Mesenchymal stem cell (in vitro differentiated cells and primary cell): ENCODE results near the gene PLAAT2.
A peak's percentile ranks its signal among the peaks of the same experiment; 100 is the strongest.

Source experiments
- DNase-seq: peaks from one replicate; pipeline ENCODE4 v3.0.0-alpha.2; 2013
- H2AFZ ChIP-seq: one replicate; pipeline ENCODE4 v1.6.1; 2013; ENCODE audit warnings: low read depth, mild to moderate bottlenecking, control low read depth, inconsistent platforms, low read length, moderate library complexity
- H2AK5ac ChIP-seq: 2 replicates; pipeline ENCODE4 v1.6.1; 2013; ENCODE audit warnings: low read length, moderate library complexity, mild to moderate bottlenecking, inconsistent platforms; ENCODE audit not compliant: severe bottlenecking
- H2BK120ac ChIP-seq: one replicate; pipeline ENCODE4 v1.6.1; 2013; ENCODE audit warnings: low read depth, mild to moderate bottlenecking, inconsistent platforms, low read length, moderate library complexity
- H2BK12ac ChIP-seq, 2 experiments: one replicate each; pipeline ENCODE4 v1.6.1; 2013; ENCODE audit warnings: inconsistent platforms in 2 of 2, low read length in 2 of 2, mild to moderate bottlenecking in 2 of 2, moderate library complexity in 2 of 2, control low read depth in 1 of 2
- H2BK15ac ChIP-seq: one replicate; pipeline ENCODE4 v1.6.1; 2013; ENCODE audit warnings: mild to moderate bottlenecking, low read depth, inconsistent platforms; ENCODE audit not compliant: poor library complexity, severe bottlenecking
- H2BK5ac ChIP-seq: 2 replicates; pipeline ENCODE4 v1.6.1; 2013; ENCODE audit warnings: low read depth, mild to moderate bottlenecking, low read length, control low read depth, inconsistent platforms; ENCODE audit not compliant: poor library complexity, severe bottlenecking
- H3K14ac ChIP-seq, 2 experiments: one replicate each; pipeline ENCODE4 v1.6.1; 2013; ENCODE audit warnings: inconsistent platforms in 2 of 2, low read length in 2 of 2, control low read depth in 1 of 2, mild to moderate bottlenecking in 1 of 2, moderate library complexity in 1 of 2
- H3K18ac ChIP-seq, 2 experiments: one replicate each; pipeline ENCODE4 v1.6.1; 2013; ENCODE audit warnings: inconsistent platforms in 2 of 2, low read length in 2 of 2, control low read depth in 1 of 2, low read depth in 1 of 2, mild to moderate bottlenecking in 1 of 2
- H3K23ac ChIP-seq, 2 experiments: one replicate each; pipeline ENCODE4 v1.6.1; 2013; ENCODE audit warnings: inconsistent platforms in 2 of 2, low read length in 2 of 2, mild to moderate bottlenecking in 2 of 2, moderate library complexity in 2 of 2, control low read depth in 1 of 2
- H3K27ac ChIP-seq: 2 replicates; pipeline ENCODE4 v1.5.1; 2013; ENCODE audit warnings: mild to moderate bottlenecking, moderate library complexity, low read length, control low read depth, inconsistent platforms; ENCODE audit not compliant: poor library complexity, severe bottlenecking
- H3K27me3 ChIP-seq, 2 experiments: 2 replicates each; pipeline versions ENCODE4 v1.6.1 to v1.7.0; 2013; ENCODE audit warnings: low read length in 2 of 2, mild to moderate bottlenecking in 2 of 2, moderate library complexity in 2 of 2, control low read depth in 1 of 2, inconsistent platforms in 1 of 2; ENCODE audit not compliant: control insufficient read depth in 1 of 2, insufficient read depth in 1 of 2
- H3K36me3 ChIP-seq, 2 experiments: 2 replicates each; pipeline versions ENCODE4 v1.6.1 to v1.7.0; 2013; ENCODE audit warnings: low read length in 2 of 2, control low read depth in 1 of 2, inconsistent platforms in 1 of 2, low read depth in 1 of 2, mild to moderate bottlenecking in 1 of 2; ENCODE audit not compliant: insufficient read depth in 2 of 2, control insufficient read depth in 1 of 2
- H3K4ac ChIP-seq, 2 experiments: one replicate each; pipeline ENCODE4 v1.6.1; 2013; ENCODE audit warnings: inconsistent platforms in 2 of 2, low read length in 2 of 2, mild to moderate bottlenecking in 2 of 2, moderate library complexity in 2 of 2, control low read depth in 1 of 2, low read depth in 1 of 2
- H3K4me1 ChIP-seq: 2 replicates; pipeline ENCODE4 v1.6.1; 2013; ENCODE audit warnings: low read depth, low read length, control low read depth; ENCODE audit not compliant: control insufficient read depth, insufficient read depth
- H3K4me2 ChIP-seq: 2 replicates; pipeline ENCODE4 v1.6.1; 2013; ENCODE audit warnings: low read length, mild to moderate bottlenecking, inconsistent platforms; ENCODE audit not compliant: poor library complexity, severe bottlenecking
- H3K4me3 ChIP-seq, 2 experiments: 2 replicates each; pipeline versions ENCODE4 v1.5.1 to v1.7.0; 2013; ENCODE audit warnings: low read length in 2 of 2, mild to moderate bottlenecking in 2 of 2, control low read depth in 1 of 2, low read depth in 1 of 2; ENCODE audit not compliant: insufficient read depth in 1 of 2
- H3K79me1 ChIP-seq: replicated peaks from 2 replicates; pipeline ENCODE4 v1.6.1; 2013; ENCODE audit warnings: mild to moderate bottlenecking, control low read depth, low read length, inconsistent platforms; ENCODE audit not compliant: poor library complexity, severe bottlenecking
- H3K9ac ChIP-seq: 2 replicates; pipeline ENCODE4 v1.7.0; 2013; ENCODE audit warnings: mild to moderate bottlenecking, low read length, moderate library complexity
- H3K9me3 ChIP-seq: 2 replicates; pipeline ENCODE4 v1.7.0; 2013; ENCODE audit warnings: mild to moderate bottlenecking, low read length; ENCODE audit not compliant: control insufficient read depth
- H4K8ac ChIP-seq: one replicate; pipeline ENCODE4 v1.6.1; 2013; ENCODE audit warnings: inconsistent platforms, mild to moderate bottlenecking, low read length, moderate library complexity
- H4K91ac ChIP-seq: one replicate; pipeline ENCODE4 v1.6.1; 2013; ENCODE audit warnings: mild to moderate bottlenecking, low read length, inconsistent platforms
- WGBS: methylation state at CpG from one replicate; pipeline ENCODE4 v1.1.7; 2013; ENCODE audit warnings: mixed read lengths; 5-methylcytosine and 5-hydroxymethylcytosine counted together

Gene PLAAT2

DNA sequence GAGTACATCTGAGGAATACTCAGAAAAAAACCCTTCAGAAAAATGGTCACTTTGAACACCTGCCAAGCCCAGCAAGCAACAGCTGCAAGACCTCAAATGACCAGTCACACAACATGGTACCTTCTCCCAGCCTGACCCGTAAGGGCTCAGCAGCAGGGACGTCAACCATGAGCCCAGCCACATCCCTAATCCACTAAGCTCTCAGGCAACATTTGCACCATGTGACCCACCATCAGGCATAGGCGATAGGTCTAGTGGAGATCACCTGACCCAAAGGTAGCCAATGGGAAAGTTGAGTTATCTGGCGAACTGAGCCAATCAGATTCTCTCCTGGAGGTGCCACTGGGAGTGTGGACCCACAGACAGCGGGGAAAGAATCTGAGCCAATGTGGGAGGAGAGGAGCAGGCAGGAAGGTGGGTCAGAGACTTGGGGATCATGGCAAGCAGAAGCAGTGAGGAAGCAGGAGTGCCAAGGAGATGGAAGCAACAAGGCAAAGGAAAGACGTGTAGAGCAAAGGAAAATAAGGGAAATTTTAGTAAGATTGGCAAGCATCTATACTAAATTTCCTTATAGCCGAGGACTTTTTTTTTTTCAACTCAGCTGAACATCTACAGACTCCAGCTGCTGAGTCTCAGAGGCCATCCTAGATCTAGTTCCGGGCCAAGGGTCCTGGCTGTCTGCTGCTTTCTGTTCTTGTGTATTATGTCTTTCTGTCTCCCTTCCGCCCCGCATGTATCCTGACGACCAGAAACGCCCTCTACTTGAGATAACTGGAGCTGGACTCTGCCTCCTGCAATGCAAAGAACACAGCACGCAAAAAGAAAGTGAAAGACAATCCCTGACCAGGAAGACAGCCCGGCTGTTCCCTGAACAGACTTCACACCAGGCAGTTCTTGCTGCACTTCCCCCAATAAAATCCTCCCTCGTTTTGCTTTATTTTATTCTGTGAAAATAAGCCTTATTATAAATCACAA lies 11.0 kb upstream of the PLAAT2 start:
- peaks cover 0 to 20% of the 10 kb centered on the region in 2 experiments for H3K36me3 ChIP-seq
- peak; percentile 82 for DNase-seq
- H3K27ac ChIP-seq = no peak overlapping the region
- no peak overlapping the region for H2AFZ ChIP-seq
- no peaks in the 10 kb centered on the region for H3K9me3 ChIP-seq
- H3K14ac ChIP-seq = peak overlapping the region in 1 of 2 experiments; percentile 39
- H3K4me2 ChIP-seq = no peak overlapping the region
- H4K8ac ChIP-seq = peak overlapping the region; percentile 74
- no peak overlapping the region for H3K4ac ChIP-seq
- no peak overlapping the region for H3K18ac ChIP-seq
- H4K91ac ChIP-seq = no peak overlapping the region
- H3K27me3 ChIP-seq = no peaks in the 10 kb centered on the region
- H3K9ac ChIP-seq = peak overlapping the region; percentile 86
- no peak overlapping the region for H3K23ac ChIP-seq
- no peaks in the 10 kb centered on the region for H3K4me1 ChIP-seq
- H2BK15ac ChIP-seq = no peak overlapping the region
- no peak overlapping the region for H2BK120ac ChIP-seq
- no peak overlapping the region for H2AK5ac ChIP-seq
- peak overlapping the region in 1 of 2 experiments; percentile 68 for H3K4me3 ChIP-seq
- no peak overlapping the region for H2BK5ac ChIP-seq
- H3K79me1 ChIP-seq = peaks cover 16% of the 10 kb centered on the region
- 69% methylated on average over 14 of the region's 15 CpGs for WGBS
- H2BK12ac ChIP-seq = no peak overlapping the region

DNA sequence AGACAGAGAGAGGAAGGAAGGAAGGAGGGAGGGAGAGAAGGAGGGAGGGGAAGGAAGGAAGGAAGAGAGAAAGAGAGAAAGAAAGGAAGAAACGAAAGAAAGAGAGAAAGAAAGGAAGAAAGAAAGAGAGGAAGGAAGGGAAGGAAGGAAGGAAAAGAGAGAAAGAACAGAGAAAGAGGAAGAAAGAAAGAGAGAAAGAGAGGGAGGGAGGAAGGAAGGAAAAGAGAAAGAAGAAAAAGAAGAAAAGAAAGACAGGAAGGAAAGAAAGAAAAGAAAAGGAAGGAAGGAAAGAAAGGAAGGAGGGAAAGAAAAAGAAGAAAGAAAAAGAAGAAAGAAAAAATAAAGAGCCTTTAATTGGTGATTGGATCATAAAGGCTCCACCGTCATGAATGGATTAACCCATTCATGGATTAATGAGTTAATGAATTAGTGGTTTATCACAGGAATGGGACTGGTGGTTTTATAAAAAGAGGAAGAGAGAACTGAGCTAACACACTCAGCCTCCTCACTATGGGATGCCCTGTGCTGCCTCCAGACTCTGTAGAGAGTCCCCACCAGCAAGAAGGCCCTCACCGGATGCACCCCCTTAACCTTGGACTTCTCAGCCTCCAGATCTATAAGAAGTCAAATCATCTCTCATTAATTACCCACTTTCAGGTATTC lies 9.0 kb upstream of the PLAAT2 start:
- Histone ChIP-seq H3K18ac (no peak overlapping the region), H3K9ac (no peak overlapping the region), H3K4me1 (no peaks in the 10 kb centered on the region), H2BK120ac (no peak overlapping the region), H3K4me2 (no peak overlapping the region), H2BK12ac (no peak overlapping the region), H4K91ac (no peak overlapping the region), H3K79me1 (peaks cover 14% of the 10 kb centered on the region), H2AFZ (no peak overlapping the region), H4K8ac (no peak overlapping the region), H3K14ac (no peak overlapping the region), H3K9me3 (no peaks in the 10 kb centered on the region), H3K4ac (no peak overlapping the region), H3K23ac (no peak overlapping the region), H2BK5ac (no peak overlapping the region), H3K4me3 (no peak overlapping the region), H2BK15ac (no peak overlapping the region), H3K27ac (no peak overlapping the region), H2AK5ac (no peak overlapping the region), H3K36me3 (peaks cover 0 to 20% of the 10 kb centered on the region in 2 experiments), H3K27me3 (no peaks in the 10 kb centered on the region)
- DNase-seq = no peak
- 84% methylated on average over 3 of the region's 3 CpGs for WGBS

DNA sequence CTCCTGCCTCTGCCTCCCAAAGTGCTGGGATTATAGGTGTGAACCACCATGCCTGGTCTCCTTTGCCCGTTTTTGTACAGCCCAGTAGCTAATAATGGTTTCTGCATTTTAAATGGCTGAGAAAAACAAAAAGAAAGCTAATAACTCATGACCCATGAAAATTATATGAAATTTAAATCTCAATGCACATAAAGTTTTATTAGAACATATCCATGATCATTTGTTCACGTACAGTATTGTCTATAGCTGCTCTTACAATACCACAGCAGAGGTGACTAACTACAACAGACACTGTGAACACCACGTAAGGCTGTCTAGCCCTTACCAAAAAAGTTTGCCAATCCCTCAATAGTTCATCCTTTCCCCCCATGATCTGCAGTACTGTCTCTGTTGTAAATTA lies 6.4 kb upstream of the PLAAT2 start:
- H2BK5ac ChIP-seq = no peak overlapping the region
- 75% methylated on average over 1 of the region's 3 CpGs for WGBS

More for the DNA sequence above, 6.4 kb upstream of the PLAAT2 start:
- Histone ChIP-seq H3K4ac (no peak overlapping the region), H2BK12ac (no peak overlapping the region), H3K79me1 (no peaks in the 10 kb centered on the region), H2BK120ac (no peak overlapping the region), H2AFZ (no peak overlapping the region), H3K4me3 (no peak overlapping the region), H3K36me3 (peaks cover 0 to 11% of the 10 kb centered on the region in 2 experiments), H3K23ac (no peak overlapping the region), H3K27me3 (no peaks in the 10 kb centered on the region), H2AK5ac (no peak overlapping the region), H4K91ac (no peak overlapping the region), H3K18ac (no peak overlapping the region), H4K8ac (no peak overlapping the region), H3K27ac (no peak overlapping the region), H3K14ac (no peak overlapping the region), H3K9ac (no peak overlapping the region), H2BK15ac (no peak overlapping the region), H3K4me1 (peaks cover 6% of the 10 kb centered on the region), H3K4me2 (no peak overlapping the region), H3K9me3 (no peaks in the 10 kb centered on the region)
- DNase-seq = no peak
